GM12874 (cell line): ENCODE measurements around the gene AMBRA1.
A peak's percentile ranks its signal among the peaks of the same experiment; 100 is the strongest.

Experiments
- CTCF ChIP-seq: IDR thresholded peaks from 2 replicates; pipeline ENCODE4 v1.5.1; 2011; ENCODE audit warnings: low read depth, mild to moderate bottlenecking, control low read depth, low read length, moderate library complexity; ENCODE audit not compliant: insufficient read depth

The AMBRA1 gene

DNA sequence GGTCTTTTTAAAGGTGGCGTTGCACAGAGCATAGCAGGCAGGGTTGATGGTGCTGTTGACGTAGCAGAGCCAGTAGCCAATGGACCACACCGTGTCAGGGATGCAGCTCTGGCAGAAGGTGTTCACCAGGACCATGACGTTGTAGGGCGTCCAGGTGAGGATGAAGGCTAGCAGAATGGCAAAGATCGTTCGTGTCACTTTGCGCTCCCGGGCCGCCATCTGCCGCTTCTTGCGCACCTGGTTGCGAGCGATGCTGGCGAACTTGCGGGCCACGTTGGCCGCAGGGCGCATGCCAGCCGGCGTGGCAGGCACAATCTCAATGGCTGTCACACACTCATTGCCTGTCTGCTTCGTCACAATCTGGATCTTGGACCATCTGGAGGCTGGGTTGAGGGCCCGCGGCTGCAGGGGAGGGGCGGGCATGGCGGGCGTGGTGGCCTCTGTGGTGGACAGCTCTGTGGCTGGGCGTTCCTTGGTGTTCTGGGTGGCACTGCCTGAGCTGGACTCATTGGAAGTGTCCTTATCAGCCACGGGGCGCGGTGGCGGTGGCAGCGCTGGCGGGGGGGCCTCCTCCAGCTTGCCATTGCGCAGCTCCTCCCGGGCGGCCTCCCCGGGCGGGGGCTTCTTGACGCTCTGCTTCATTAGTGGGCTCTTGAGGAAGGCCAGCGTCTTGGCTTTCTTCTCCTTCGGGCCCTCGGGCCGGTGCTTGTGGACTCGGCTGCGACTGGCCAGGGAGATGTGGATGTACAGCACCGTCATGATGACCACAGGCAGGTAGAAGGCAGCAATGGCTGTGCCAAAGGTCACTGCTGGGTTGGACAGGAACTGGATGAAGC, 208.4 kb downstream of the AMBRA1 start:
- TF ChIP-seq CTCF, result no peak

- no peak for TF ChIP-seq CTCF
These were observed 209.7 kb downstream of the AMBRA1 start for GRCh38 chr11:46383974-46384701.

DNA sequence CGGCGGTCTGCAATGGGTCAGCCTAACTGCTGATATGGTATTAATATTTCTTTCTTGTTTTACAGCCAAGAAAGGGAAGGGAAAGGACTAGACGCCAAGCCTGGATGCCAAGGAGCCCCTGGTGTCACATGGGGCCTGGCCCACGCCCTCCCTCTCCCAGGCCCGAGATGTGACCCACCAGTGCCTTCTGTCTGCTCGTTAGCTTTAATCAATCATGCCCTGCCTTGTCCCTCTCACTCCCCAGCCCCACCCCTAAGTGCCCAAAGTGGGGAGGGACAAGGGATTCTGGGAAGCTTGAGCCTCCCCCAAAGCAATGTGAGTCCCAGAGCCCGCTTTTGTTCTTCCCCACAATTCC, 210.4 kb downstream of the AMBRA1 start:
- no peak for TF ChIP-seq CTCF

DNA sequence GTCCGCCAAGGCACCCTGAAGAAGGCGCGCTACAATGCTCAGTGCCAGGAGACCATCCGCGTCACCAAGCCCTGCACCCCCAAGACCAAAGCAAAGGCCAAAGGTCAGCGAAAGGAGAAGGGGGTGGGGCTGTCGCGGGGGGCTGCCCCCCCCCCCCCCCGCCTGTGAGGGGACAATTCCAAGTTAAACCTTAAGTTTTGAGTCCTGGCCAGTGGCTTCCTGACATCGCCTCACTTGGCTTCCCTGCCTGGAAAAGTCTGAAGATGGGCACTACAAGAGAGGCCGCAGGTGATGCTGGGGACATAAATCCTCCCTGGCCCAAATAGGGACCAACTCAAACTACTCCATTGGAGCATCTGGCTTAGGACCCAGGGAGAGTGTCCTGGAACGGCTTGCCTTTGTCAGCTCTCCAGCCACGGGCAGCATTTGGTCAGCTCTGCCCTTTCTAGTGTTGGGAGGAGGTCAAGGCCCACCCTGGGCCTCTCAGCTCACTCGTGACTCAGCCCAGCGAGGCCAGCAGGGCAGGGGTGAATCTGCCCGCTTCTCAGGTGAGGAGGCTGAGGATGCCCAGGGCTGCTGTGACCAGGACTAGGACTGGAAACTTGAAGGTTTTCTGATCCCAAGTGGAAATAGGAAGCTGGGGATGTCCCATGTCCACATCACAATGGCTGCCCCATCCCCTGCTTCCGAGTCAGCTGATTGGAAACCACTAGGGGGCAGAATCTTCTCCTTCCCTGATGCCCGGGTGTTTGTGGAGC, 211.0 kb downstream of the AMBRA1 start:
- TF ChIP-seq CTCF, result peak; percentile 37

GRCh38 chr11:46381819-46382645, 211.8 kb downstream of the AMBRA1 start:
- no peak for TF ChIP-seq CTCF

- TF ChIP-seq CTCF, result no peak
These were observed 212.6 kb downstream of the AMBRA1 start, which contains the start of gene MDK for GRCh38 chr11:46381048-46381818. Gene MDK (plus strand): TSS chr11:46381669. CDS start chr11:46382058, 389 bp downstream.
